Measurements from ENCODE around the gene MAGED2.
"Not testable (repeated sequence)": the region's sequence is repeated elsewhere in the genome, so short reads cannot be mapped to it uniquely, and the experiment has no call there.

MAGED2 gene, protein sequence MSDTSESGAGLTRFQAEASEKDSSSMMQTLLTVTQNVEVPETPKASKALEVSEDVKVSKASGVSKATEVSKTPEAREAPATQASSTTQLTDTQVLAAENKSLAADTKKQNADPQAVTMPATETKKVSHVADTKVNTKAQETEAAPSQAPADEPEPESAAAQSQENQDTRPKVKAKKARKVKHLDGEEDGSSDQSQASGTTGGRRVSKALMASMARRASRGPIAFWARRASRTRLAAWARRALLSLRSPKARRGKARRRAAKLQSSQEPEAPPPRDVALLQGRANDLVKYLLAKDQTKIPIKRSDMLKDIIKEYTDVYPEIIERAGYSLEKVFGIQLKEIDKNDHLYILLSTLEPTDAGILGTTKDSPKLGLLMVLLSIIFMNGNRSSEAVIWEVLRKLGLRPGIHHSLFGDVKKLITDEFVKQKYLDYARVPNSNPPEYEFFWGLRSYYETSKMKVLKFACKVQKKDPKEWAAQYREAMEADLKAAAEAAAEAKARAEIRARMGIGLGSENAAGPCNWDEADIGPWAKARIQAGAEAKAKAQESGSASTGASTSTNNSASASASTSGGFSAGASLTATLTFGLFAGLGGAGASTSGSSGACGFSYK

DNA sequence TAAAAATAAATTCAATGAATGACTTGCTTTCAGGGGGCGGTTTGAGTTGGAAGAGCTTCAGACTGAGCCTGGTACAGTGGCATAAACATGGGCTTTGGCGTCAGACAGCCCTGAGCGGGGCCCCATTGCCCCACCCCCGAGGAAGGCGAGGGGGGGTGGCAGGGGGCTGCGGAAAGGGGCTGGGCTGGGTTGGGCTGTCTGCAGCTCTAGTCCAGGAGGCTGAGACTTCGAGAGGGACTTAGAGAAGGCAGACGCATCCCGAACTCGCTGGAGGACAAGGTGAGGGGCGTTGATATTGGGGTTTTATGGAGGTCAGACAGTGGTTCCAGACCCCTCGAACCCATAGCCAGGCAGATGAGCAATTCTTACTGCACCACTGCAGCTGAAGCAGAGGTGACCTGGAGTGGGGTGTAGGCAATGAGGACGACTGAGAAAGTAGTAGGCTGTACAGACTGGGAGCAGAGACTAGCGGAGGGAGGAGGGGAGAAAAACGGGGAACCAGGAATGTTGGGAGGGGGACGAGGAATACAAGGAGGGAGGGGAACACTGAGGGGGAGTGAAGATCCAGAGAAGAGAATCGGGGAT, at the start of gene MAGED2:
MAGED2 (plus strand) TSS at position 222 of the 585 bp plus-strand sequence. CDS start 1,587 bp downstream, outside the sequence.
- no peak for TF ChIP-seq CTCF (IDR thresholded peaks at IDR 0.05; ENCODE audit: insufficient read depth, low read depth, low read length, missing control alignments)
- H3K4me3 ChIP-seq (ENCODE audit: low read depth, low read length), result peak within 1 kb of the TSS; percentile 90
- no peak for DNase-seq (ENCODE audit: low read depth)

DNA sequence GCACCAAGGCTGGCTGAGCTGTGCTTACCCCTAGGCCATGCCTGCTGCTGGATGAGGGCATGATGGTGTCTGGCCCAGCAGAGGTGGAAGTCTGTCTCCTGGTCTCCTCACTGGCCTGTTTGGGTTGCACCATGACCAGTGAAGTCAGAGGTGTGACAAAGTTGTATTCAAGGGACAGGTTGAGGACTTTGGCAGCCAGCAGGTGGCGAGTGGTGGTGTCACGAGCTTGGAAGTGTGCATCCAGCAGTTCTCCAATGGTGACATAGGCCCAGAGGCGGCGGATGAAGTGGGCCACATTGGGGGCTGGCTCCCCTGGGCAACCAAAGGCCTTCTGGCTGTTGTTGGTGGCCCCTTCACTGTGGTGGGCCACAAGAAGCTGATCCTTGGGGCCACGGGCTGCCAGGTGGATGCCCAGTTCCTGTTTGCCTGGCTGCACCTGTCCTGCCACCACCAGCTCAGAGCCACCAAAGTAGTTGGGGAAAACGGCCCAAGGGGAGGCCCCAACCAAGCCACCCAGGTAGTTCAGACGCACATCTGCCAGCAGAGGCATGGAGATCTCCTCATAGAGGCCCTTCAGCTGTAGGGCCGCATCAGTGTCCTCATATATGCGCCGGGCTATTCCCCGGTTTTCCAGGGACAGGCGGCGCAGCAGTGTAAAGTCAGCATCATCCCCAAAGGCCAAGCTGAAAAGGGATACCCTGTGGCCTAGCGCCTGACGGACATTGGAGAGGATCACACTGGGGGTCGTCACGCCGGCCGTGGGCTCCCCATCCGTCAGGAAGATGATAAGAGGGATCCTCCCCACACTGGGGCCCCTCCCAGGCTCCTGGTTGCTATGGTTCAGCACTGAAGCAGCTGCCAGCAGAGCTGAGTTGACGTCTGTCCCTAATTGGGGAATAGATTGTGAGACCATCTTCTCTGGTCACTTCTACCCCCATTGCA, 49.2 kb upstream of the MAGED2 start:
- no peak for TF ChIP-seq CTCF (IDR thresholded peaks at IDR 0.05; ENCODE audit: insufficient read depth, low read depth, low read length, missing control alignments)

GRCh38 chrX:54774391-54775094, 33.0 kb upstream of the MAGED2 start:
- not testable (repeated sequence) for DNase-seq (ENCODE audit: low read depth); H3K4me3 ChIP-seq (ENCODE audit: low read depth, low read length)

More for the DNA sequence above, 49.2 kb upstream of the MAGED2 start:
- no peak overlapping the region for H3K4me3 ChIP-seq (ENCODE audit: low read depth, low read length)
- no peak for DNase-seq (ENCODE audit: low read depth)

- DNase-seq (ENCODE audit: low read depth), result no peak
- no peak for TF ChIP-seq CTCF (IDR thresholded peaks at IDR 0.05; ENCODE audit: insufficient read depth, low read depth, low read length, missing control alignments)
Observed at GRCh38 chrX:54776061-54776460, 31.5 kb upstream of the MAGED2 start.

DNA sequence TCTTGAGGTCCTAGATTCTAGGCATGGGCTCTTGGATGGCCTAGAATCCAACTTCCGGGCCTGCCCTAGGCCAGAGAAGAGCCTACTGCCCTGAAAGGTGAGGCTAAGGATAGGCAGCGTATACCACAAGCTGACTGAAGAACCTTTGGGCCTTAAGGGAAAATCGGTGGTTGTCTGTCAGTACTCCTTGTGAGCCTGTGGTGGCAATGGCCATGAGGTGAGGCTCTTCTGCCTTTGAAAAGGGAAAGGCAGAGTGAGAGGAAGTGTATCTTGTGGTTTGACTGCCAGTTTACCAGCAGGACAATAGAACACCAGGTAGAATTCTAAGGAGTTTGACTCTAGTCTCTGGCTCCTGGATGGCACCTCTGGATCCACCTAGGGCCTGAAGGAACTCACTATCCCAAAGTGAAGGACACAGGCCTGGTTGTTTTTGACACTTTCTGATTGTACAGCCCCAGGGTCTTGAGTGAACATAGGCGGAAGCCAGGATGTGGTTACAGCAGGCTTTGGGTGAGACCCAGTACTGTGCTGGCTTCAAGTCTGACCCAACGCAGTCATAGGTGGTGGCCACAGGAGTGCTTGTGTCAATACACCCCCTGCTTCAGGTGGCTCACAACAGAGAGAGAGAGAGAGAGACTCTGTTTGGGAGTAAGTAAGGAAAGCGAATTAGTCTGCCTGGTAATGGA, 30.4 kb upstream of the MAGED2 start:
- H3K4me3 ChIP-seq (ENCODE audit: low read depth, low read length), result no peak overlapping the region
- no peak for TF ChIP-seq CTCF (IDR thresholded peaks at IDR 0.05; ENCODE audit: insufficient read depth, low read depth, low read length, missing control alignments)
- peak; percentile 39 for DNase-seq (ENCODE audit: low read depth)

More at GRCh38 chrX:54776061-54776460, 31.5 kb upstream of the MAGED2 start:
- H3K4me3 ChIP-seq (ENCODE audit: low read depth, low read length), result no peak overlapping the region

- no peak overlapping the region for H3K4me3 ChIP-seq (ENCODE audit: low read depth, low read length)
- peak; percentile 43 for DNase-seq (ENCODE audit: low read depth)
- TF ChIP-seq CTCF (IDR thresholded peaks at IDR 0.05; ENCODE audit: insufficient read depth, low read depth, low read length, missing control alignments), result peak; percentile 36
Observed at GRCh38 chrX:54785901-54786300, 21.6 kb upstream of the MAGED2 start.

All from GM12865 (cell line).